ENCODE data around the gene CNTNAP2.

Gene CNTNAP2

GRCh38 chr7:146661929-146662328 lies 545.3 kb downstream of the CNTNAP2 start:
- no peak for DNase-seq (ENCODE audit: low read depth, low spot score)
- no peaks in the 10 kb centered on the region for H3K36me3 ChIP-seq (ENCODE audit: insufficient read depth, low read length)
- no peak overlapping the region for H3K9ac ChIP-seq (ENCODE audit: insufficient read length)
- no peak overlapping the region for H3K27ac ChIP-seq
- no peaks in the 10 kb centered on the region for H3K9me3 ChIP-seq (ENCODE audit: low read depth, low read length)
- no peak overlapping the region for H3K4me3 ChIP-seq
- TF ChIP-seq FOXP2 (optimal IDR thresholded peaks at IDR 0.05; ENCODE audit: control extremely low read depth, extremely low read length, insufficient read depth), result no peak

GRCh38 chr7:146665023-146665422 lies 548.4 kb downstream of the CNTNAP2 start:
- DNase-seq (ENCODE audit: low read depth, low spot score), result no peak
- H3K4me3 ChIP-seq, result no peak overlapping the region
- H3K9me3 ChIP-seq (ENCODE audit: low read depth, low read length), result no peaks in the 10 kb centered on the region
- TF ChIP-seq EZH2 (IDR thresholded peaks at IDR 0.05), result no peak
- H3K27ac ChIP-seq, result no peak overlapping the region
- no peak overlapping the region for H3K9ac ChIP-seq (ENCODE audit: insufficient read length)
- H3K36me3 ChIP-seq (ENCODE audit: insufficient read depth, low read length), result no peaks in the 10 kb centered on the region

DNA sequence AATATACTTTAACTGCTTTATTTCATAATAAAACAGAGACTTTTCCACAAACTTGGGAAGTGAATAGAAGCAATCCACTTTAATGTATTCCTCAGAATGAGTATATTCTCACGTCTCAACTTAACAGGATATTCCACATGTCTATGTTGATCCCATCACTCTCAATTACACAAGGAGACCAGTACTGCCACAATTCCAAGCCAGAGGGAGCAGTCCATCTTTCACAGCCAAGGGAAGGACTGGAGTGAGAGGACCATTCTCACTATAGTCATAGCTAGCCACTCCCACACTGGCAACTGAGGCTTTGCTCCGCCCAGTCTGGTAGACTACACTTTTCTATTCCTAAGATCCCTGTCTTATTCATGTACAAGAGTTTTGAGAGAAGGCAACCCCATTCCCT lies 553.9 kb downstream of the CNTNAP2 start:
- H3K9me3 ChIP-seq (ENCODE audit: low read depth, low read length), result no peaks in the 10 kb centered on the region
- H3K9ac ChIP-seq (ENCODE audit: insufficient read length), result no peak overlapping the region
- no peak for DNase-seq (ENCODE audit: low read depth, low spot score)
- no peaks in the 10 kb centered on the region for H3K36me3 ChIP-seq (ENCODE audit: insufficient read depth, low read length)
- TF ChIP-seq POLR2AphosphoS5 (IDR thresholded peaks at IDR 0.05; ENCODE audit: borderline replicate concordance, low read depth, low read length) (no peak), EZH2 (IDR thresholded peaks at IDR 0.05) (no peak), FOXP2 (optimal IDR thresholded peaks at IDR 0.05; ENCODE audit: control extremely low read depth, extremely low read length, insufficient read depth) (no peak)
- H3K27ac ChIP-seq, result no peak overlapping the region
- no peak overlapping the region for H3K4me3 ChIP-seq

DNA sequence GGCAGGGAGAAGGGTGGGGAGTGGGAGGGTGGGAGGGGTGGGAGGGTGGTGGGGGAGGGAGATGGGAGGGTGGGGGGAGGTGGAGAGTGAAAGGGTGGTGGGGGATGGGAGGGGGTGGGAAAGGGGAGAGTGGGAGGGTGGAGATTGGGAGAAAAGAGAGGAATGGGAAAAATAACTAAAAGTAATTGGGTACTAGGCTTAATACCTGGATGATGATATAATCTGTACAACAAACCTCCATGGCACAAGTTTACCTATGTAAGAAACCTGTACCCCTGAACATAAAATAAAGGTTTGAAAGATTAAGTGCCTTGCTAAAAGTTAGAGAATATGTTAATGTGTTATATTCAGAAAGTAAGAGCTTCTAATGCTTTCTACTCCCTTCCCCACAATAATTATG lies 564.9 kb downstream of the CNTNAP2 start:
- no peak for DNase-seq (ENCODE audit: low read depth, low spot score)
- no peaks in the 10 kb centered on the region for H3K9me3 ChIP-seq (ENCODE audit: low read depth, low read length)
- TF ChIP-seq FOXP2 (optimal IDR thresholded peaks at IDR 0.05; ENCODE audit: control extremely low read depth, extremely low read length, insufficient read depth) (no peak), EZH2 (IDR thresholded peaks at IDR 0.05) (no peak), POLR2AphosphoS5 (IDR thresholded peaks at IDR 0.05; ENCODE audit: borderline replicate concordance, low read depth, low read length) (no peak)
- no peaks in the 10 kb centered on the region for H3K36me3 ChIP-seq (ENCODE audit: insufficient read depth, low read length)
- H3K27ac ChIP-seq, result no peak overlapping the region
- H3K4me3 ChIP-seq, result no peak overlapping the region
- H3K9ac ChIP-seq (ENCODE audit: insufficient read length), result no peak overlapping the region

DNA sequence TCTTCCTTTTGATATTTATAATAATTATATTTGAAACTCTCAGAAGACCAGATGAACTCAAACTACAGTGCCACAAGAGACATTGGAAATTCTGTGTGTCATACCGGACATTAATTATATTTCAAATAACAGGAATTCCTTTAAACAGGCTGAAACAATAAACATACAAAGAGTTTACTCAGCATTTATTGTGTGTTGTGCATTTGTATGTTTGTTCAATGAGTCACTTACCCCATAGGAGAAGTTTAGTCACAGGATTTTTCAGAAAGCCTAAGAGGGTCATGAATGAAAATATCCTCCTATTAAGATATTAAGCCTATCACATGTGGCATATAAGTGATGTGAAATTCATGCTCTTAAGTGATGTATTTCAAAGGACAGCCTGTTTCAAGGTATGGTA lies 566.8 kb downstream of the CNTNAP2 start:
- H3K9ac ChIP-seq (ENCODE audit: insufficient read length), result no peak overlapping the region
- H3K9me3 ChIP-seq (ENCODE audit: low read depth, low read length), result no peaks in the 10 kb centered on the region
- no peak overlapping the region for H3K27ac ChIP-seq
- TF ChIP-seq POLR2AphosphoS5 (IDR thresholded peaks at IDR 0.05; ENCODE audit: borderline replicate concordance, low read depth, low read length), result no peak
- TF ChIP-seq FOXP2 (optimal IDR thresholded peaks at IDR 0.05; ENCODE audit: control extremely low read depth, extremely low read length, insufficient read depth), result no peak
- no peak for TF ChIP-seq EZH2 (IDR thresholded peaks at IDR 0.05)
- no peak for DNase-seq (ENCODE audit: low read depth, low spot score)
- H3K36me3 ChIP-seq (ENCODE audit: insufficient read depth, low read length), result no peaks in the 10 kb centered on the region
- H3K4me3 ChIP-seq, result no peak overlapping the region

DNA sequence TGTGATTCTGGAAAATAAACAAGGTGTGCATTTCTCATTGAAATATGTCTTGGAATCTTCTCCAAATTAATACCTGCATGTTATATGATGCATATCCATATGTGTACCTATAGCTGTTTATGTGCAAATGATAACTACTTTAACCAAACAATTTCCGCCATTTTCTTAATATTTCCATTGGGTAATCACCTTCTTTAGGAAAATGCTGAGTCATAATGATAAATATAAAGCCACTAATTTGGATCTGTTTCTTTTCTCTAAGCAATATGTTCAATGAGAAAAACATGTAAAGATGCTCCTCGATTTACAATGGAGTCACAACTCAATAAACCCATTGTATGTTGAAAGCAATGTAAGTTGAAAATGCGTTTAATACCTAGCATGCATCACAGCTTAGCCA lies 574.4 kb downstream of the CNTNAP2 start:
- no peaks in the 10 kb centered on the region for H3K9me3 ChIP-seq (ENCODE audit: low read depth, low read length)
- no peak overlapping the region for H3K4me3 ChIP-seq
- H3K36me3 ChIP-seq (ENCODE audit: insufficient read depth, low read length), result no peaks in the 10 kb centered on the region
- H3K9ac ChIP-seq (ENCODE audit: insufficient read length), result no peak overlapping the region
- H3K27ac ChIP-seq, result no peak overlapping the region
- no peak for TF ChIP-seq FOXP2 (optimal IDR thresholded peaks at IDR 0.05; ENCODE audit: control extremely low read depth, extremely low read length, insufficient read depth)
- TF ChIP-seq EZH2 (IDR thresholded peaks at IDR 0.05), result no peak
- no peak for TF ChIP-seq POLR2AphosphoS5 (IDR thresholded peaks at IDR 0.05; ENCODE audit: borderline replicate concordance, low read depth, low read length)
- no peak for DNase-seq (ENCODE audit: low read depth, low spot score)

DNA sequence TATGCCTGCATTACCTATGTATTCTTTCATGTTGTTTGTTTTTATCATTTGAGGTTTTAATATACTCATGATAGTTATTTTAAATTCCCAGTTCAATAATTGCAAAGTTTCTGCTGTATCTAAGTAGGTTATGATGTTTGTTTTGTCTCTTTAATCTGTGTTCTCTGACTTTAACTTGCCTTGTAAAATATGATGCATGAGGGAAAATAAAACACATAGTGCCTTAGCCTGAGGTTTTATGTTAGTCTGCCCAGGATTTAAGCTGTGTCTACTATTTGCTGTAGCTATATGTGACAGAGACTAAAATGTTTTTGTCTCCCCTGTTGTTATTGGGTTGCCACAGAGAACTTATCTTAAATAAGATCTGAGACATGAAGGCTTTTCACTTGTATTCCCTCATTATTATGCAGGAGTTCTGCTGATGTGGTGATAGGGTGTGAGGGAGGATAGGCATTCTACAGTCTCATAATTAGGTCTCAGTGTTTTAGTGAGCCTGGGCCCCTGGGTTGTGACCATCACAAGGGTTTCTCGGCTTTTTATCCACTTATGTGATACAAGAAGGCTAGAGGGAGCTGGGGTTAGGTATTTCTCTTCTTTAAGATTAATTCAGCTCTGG lies 582.5 kb downstream of the CNTNAP2 start:
- no peak overlapping the region for H3K4me3 ChIP-seq
- no peaks in the 10 kb centered on the region for H3K36me3 ChIP-seq (ENCODE audit: insufficient read depth, low read length)
- TF ChIP-seq POLR2AphosphoS5 (IDR thresholded peaks at IDR 0.05; ENCODE audit: borderline replicate concordance, low read depth, low read length), result no peak; the same call in 1 of the 2 replicates
- TF ChIP-seq EZH2 (IDR thresholded peaks at IDR 0.05), result no peak
- no peak overlapping the region for H3K27ac ChIP-seq
- no peaks in the 10 kb centered on the region for H3K9me3 ChIP-seq (ENCODE audit: low read depth, low read length)
- H3K9ac ChIP-seq (ENCODE audit: insufficient read length), result no peak overlapping the region
- peak; percentile 44 for DNase-seq (ENCODE audit: low read depth, low spot score)

DNA sequence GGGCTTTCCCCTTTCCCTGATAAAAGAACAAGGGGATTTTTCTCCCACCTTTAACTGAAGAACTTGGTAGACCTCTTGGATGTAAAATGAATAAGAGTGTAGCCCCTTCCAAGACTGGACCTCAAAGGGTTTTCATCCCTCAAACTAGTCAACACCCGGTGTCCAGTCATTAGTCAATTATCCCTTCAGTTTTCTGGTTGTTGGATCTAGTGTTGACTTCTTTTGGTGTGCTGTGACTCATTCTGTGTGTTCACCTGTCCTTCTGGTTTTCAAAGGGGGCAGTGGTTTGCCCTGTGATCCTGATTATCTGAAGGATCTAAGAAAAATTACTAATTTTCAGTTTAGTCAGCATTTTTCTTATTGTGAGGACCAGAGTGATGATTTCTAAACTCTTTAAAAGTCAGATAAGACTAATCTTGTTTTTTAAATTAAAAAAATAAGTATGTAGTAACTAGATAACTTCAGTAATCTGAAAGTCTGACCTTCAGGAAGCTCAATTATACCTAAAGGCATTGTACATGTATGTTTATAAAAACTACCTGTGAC lies 583.5 kb downstream of the CNTNAP2 start:
- Histone ChIP-seq H3K4me3 (no peak overlapping the region), H3K27ac (no peak overlapping the region), H3K36me3 (ENCODE audit: insufficient read depth, low read length) (no peaks in the 10 kb centered on the region), H3K9ac (ENCODE audit: insufficient read length) (no peak overlapping the region), H3K9me3 (ENCODE audit: low read depth, low read length) (no peaks in the 10 kb centered on the region)
- no peak for TF ChIP-seq POLR2AphosphoS5 (IDR thresholded peaks at IDR 0.05; ENCODE audit: borderline replicate concordance, low read depth, low read length)
- no peak for TF ChIP-seq EZH2 (IDR thresholded peaks at IDR 0.05)
- no peak for TF ChIP-seq FOXP2 (optimal IDR thresholded peaks at IDR 0.05; ENCODE audit: control extremely low read depth, extremely low read length, insufficient read depth)
- DNase-seq (ENCODE audit: low read depth, low spot score), result no peak

DNA sequence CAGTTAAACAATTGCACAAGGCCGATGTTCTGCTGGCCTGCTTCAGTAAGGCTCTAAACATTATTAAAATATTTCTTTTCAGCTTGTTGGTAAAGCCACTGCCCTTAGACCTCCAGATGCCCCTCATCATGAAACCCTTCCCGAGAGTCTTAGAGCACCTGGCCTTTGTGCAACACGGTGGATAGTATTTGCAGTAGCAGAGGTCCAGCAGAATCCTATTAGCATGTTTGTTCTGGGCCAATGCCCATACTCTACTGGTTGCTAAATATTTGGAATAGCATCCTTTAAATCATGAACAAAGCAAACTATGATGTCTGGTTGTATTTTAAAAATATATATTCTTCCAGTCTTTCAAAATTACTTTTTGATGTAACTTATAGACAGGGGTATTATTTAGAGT lies 584.6 kb downstream of the CNTNAP2 start:
- no peak for DNase-seq (ENCODE audit: low read depth, low spot score)
- no peaks in the 10 kb centered on the region for H3K9me3 ChIP-seq (ENCODE audit: low read depth, low read length)
- H3K36me3 ChIP-seq (ENCODE audit: insufficient read depth, low read length), result no peaks in the 10 kb centered on the region
- H3K9ac ChIP-seq (ENCODE audit: insufficient read length), result no peak overlapping the region
- no peak overlapping the region for H3K4me3 ChIP-seq
- no peak for TF ChIP-seq EZH2 (IDR thresholded peaks at IDR 0.05)
- no peak for TF ChIP-seq FOXP2 (optimal IDR thresholded peaks at IDR 0.05; ENCODE audit: control extremely low read depth, extremely low read length, insufficient read depth)
- TF ChIP-seq POLR2AphosphoS5 (IDR thresholded peaks at IDR 0.05; ENCODE audit: borderline replicate concordance, low read depth, low read length), result no peak
- no peak overlapping the region for H3K27ac ChIP-seq
